ENCODE results near the gene LIPC.

The LIPC gene

GRCh38 chr15:58463815-58464650, 32.2 kb downstream of the LIPC start:
- Histone ChIP-seq H3K9me3 (ENCODE audit: insufficient read depth, low read length) (no peaks in the 10 kb centered on the region), H3K4me2 (ENCODE audit: low read depth, low read length, poor library complexity, severe bottlenecking) (no peak overlapping the region), H3K9me2 (replicated peaks; ENCODE audit: insufficient read depth, low read length) (no peaks in the 10 kb centered on the region), H3K9ac (ENCODE audit: low read length) (no peak overlapping the region), H3K79me2 (ENCODE audit: insufficient read depth, low read length) (no peaks in the 10 kb centered on the region), H4K20me1 (ENCODE audit: low read depth, low read length) (no peaks in the 10 kb centered on the region), H3F3A (ENCODE audit: insufficient read depth) (no peaks in the 10 kb centered on the region), H3K36me3 (ENCODE audit: low read length) (no peaks in the 10 kb centered on the region), H2AFZ (ENCODE audit: low read depth, low read length, severe bottlenecking) (no peak overlapping the region), H3K27me3 (ENCODE audit: low read length) (no peaks in the 10 kb centered on the region), H3K27ac (ENCODE audit: low read depth, low read length) (no peak overlapping the region), H3K4me3 (ENCODE audit: insufficient read depth, low read length, poor library complexity, severe bottlenecking) (no peak overlapping the region)
- no peak for TF ChIP-seq CTCF (IDR thresholded peaks at IDR 0.05; ENCODE audit: insufficient read depth, low read length, poor library complexity, severe bottlenecking)
- no peak for TF ChIP-seq EZH2phosphoT487 (conservative IDR thresholded peaks at IDR 0.05; ENCODE audit: low read length)

- no peaks in the 10 kb centered on the region for H3F3A ChIP-seq (ENCODE audit: insufficient read depth)
- no peak overlapping the region for H3K9ac ChIP-seq (ENCODE audit: low read length)
- H3K9me2 ChIP-seq (replicated peaks; ENCODE audit: insufficient read depth, low read length), result no peaks in the 10 kb centered on the region
- H3K27ac ChIP-seq (ENCODE audit: low read depth, low read length), result no peak overlapping the region
- H3K9me3 ChIP-seq (ENCODE audit: insufficient read depth, low read length), result no peaks in the 10 kb centered on the region
- H4K20me1 ChIP-seq (ENCODE audit: low read depth, low read length), result no peaks in the 10 kb centered on the region
- no peaks in the 10 kb centered on the region for H3K36me3 ChIP-seq (ENCODE audit: low read length)
- H2AFZ ChIP-seq (ENCODE audit: low read depth, low read length, severe bottlenecking), result no peak overlapping the region
- H3K27me3 ChIP-seq (ENCODE audit: low read length), result no peaks in the 10 kb centered on the region
- H3K4me2 ChIP-seq (ENCODE audit: low read depth, low read length, poor library complexity, severe bottlenecking), result no peak overlapping the region
- no peak overlapping the region for H3K4me3 ChIP-seq (ENCODE audit: insufficient read depth, low read length, poor library complexity, severe bottlenecking)
- H3K79me2 ChIP-seq (ENCODE audit: insufficient read depth, low read length), result no peaks in the 10 kb centered on the region
- TF ChIP-seq EZH2phosphoT487 (conservative IDR thresholded peaks at IDR 0.05; ENCODE audit: low read length) (no peak), CTCF (IDR thresholded peaks at IDR 0.05; ENCODE audit: insufficient read depth, low read length, poor library complexity, severe bottlenecking) (no peak)
Measured at GRCh38 chr15:58465070-58465469, 33.3 kb downstream of the LIPC start.

GRCh38 chr15:58465866-58466517, 34.2 kb downstream of the LIPC start:
- Histone ChIP-seq H3K27me3 (ENCODE audit: low read length) (no peaks in the 10 kb centered on the region), H3K9me2 (replicated peaks; ENCODE audit: insufficient read depth, low read length) (no peaks in the 10 kb centered on the region), H3K36me3 (ENCODE audit: low read length) (no peaks in the 10 kb centered on the region), H3K4me2 (ENCODE audit: low read depth, low read length, poor library complexity, severe bottlenecking) (no peak overlapping the region), H3F3A (ENCODE audit: insufficient read depth) (no peaks in the 10 kb centered on the region), H3K9me3 (ENCODE audit: insufficient read depth, low read length) (no peaks in the 10 kb centered on the region), H3K79me2 (ENCODE audit: insufficient read depth, low read length) (no peaks in the 10 kb centered on the region), H4K20me1 (ENCODE audit: low read depth, low read length) (no peaks in the 10 kb centered on the region), H3K9ac (ENCODE audit: low read length) (no peak overlapping the region), H3K27ac (ENCODE audit: low read depth, low read length) (no peak overlapping the region), H3K4me3 (ENCODE audit: insufficient read depth, low read length, poor library complexity, severe bottlenecking) (no peak overlapping the region), H2AFZ (ENCODE audit: low read depth, low read length, severe bottlenecking) (no peak overlapping the region)
- TF ChIP-seq EZH2phosphoT487 (conservative IDR thresholded peaks at IDR 0.05; ENCODE audit: low read length), result no peak
- TF ChIP-seq CTCF (IDR thresholded peaks at IDR 0.05; ENCODE audit: insufficient read depth, low read length, poor library complexity, severe bottlenecking), result no peak
